GM12892 (cell line): Measurements from ENCODE around the gene CYB5R3.
"Not testable (repeated sequence)": the region's sequence is repeated elsewhere in the genome, so short reads cannot be mapped to it uniquely, and the experiment has no call there.

ENCODE experiments used
- DNase-seq: peaks from one replicate; pipeline ENCODE4 v3.0.0; 2011; ENCODE audit not compliant: insufficient read length
- FAIRE-seq: peaks from 2 replicates; lab custom pipeline; 2011; peaks lifted over from hg19 to GRCh38; lab: Jason Lieb, UNC
- POLR2A ChIP-seq: IDR thresholded peaks from 2 replicates; pipeline ENCODE4 v1.6.1; 2011; ENCODE audit warnings: low read depth, low read length, control low read depth
- POLR2AphosphoS5 ChIP-seq: IDR thresholded peaks from 2 replicates; pipeline ENCODE4 v1.6.1; 2011; ENCODE audit warnings: low read depth, low read length, control low read depth
- TAF1 ChIP-seq: IDR thresholded peaks from 2 replicates; pipeline ENCODE4 v1.6.1; 2011; ENCODE audit warnings: low read depth, mild to moderate bottlenecking, control low read depth, low read length, borderline replicate concordance

CYB5R3 gene

DNA sequence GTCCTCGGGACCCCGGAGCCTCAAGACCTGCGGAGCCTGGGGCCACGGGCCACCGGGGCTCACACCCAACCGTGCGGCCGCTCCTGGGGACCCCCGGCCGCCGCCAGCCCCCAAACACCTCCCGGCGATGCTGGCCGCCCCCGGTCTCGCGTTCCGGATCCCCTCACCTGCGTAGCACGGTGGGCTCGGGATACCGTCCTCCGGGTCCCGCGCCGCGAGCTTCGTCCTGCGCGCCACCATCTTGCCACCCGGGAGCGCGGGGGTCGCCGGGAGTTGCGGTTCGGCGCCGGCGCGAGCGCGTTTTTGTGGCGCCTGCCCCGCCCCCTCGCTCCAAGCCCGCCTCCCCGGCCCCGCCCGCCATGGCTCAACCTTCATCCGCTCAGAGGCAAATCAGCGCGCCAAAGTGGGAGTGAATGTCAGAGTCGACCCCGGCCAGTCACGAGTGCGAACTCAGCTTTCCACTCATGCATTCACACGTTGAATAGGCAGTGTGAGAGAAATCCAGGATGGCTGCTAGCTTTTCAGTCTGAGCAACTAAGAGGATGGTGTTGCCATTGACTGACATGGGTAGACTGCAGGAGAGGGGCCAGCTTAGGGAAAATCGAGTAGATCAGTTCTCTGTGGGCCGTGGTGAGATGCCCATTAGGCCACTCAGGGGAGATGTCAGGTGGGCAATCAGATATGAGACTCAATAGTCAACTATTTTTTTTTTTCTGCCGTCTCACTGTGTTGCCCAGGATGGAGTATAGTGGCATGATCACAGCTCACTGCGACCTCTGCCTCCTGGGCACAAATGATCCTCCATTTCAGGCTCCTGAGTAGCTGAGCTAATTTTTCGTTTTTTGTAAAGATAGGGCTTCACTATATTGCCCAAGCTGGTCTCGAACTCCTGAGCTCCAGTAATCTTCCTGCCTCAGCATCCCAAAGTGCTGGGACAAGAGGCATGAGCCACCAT, 67.2 kb downstream of the CYB5R3 start:
- FAIRE-seq = peak; percentile 94
- TF ChIP-seq TAF1 (peak; percentile 53; the same call in 1 of the 2 replicates), POLR2A (peak; percentile 85), POLR2AphosphoS5 (peak; percentile 83)
- peak; percentile 77 for DNase-seq

DNA sequence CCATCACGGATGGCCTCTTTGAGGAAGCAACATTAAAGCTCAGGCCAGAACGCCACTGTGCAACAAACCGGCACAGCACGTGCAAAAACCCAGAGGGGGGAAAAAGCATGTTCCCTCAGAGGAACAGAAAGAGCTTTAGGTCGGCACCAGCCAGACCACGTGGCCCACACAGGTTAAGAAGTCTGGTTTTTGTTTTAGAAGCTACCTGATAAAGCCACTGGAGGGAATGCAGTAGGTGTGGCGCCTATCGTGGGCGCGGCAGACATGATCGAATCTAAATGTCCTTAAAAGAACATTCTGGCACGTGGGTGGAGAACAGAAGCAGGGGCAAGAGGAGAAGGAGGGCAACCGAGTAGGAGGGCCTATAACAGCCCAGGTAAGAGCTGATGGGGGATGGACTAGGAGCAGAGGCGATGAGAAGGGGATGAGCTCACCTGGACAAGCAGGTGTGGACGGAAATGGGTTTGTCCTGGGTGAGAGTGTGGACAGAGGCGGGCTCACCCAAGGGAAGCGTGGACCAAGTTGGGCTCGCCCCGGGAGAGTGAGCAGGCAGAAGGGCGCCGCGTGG, 67.9 kb downstream of the CYB5R3 start:
- DNase-seq = not testable (repeated sequence)
- TF ChIP-seq POLR2A = peak; percentile 9; the same call in 1 of the 2 replicates
- FAIRE-seq = peak; percentile 100

DNA sequence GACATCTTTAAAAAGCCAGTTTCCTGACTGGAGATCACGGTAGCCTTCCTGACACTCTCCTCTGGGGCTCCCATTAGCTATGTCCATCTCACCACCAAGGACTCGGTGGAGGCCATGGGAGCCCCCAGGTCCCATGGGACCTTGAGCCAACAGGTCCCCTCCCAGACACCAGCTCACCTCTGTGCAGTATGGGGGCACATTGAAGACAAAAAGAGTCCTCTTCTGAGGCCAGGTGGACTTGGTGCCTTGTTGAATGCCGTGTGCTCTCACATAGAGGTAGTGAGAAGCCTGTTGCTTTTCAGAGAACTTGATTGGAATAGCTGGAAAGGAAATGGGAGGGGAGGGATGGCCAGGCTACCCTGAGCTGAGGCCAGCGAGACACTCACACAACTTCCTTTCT, 69.2 kb downstream of the CYB5R3 start:
- DNase-seq = not testable (repeated sequence)

DNA sequence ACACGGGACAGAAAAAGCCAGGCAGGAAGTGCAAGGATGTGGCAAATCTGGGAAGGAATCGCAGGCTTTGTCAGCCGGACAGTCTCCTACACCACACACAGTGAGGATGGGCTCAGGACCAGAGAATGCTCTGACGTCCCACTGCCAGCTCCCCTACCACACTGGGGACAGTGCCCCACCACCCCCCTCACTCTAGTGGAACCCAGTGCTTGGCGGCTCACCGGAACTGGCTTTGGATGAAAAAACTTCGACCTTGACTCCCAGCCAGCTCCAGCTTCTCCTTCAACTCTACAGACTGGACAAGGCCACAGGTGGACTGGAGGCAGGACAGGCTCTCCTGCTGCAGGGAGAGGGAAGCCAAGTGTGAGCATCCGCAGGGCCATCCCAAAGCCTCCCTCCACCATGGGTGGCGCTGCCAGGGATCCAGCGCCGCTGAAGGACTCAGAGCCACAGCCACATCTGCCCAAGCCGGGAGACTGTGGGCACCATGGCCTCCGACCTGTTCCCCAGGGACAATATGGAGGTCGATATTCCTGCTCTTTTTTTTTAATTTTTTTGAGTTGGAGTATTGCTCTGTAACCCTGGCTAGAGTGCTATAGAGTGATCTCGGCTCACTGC, 71.5 kb downstream of the CYB5R3 start:
- FAIRE-seq (no peak), DNase-seq (no peak)
- TF ChIP-seq POLR2AphosphoS5 (0 out of 2 replicates have a peak, but pooled peaks have one; percentile 9), POLR2A (0 out of 2 replicates have a peak, but pooled peaks have one; percentile 28), TAF1 (no peak)

More for the DNA sequence above, 69.2 kb downstream of the CYB5R3 start:
- not testable (repeated sequence) for FAIRE-seq

DNA sequence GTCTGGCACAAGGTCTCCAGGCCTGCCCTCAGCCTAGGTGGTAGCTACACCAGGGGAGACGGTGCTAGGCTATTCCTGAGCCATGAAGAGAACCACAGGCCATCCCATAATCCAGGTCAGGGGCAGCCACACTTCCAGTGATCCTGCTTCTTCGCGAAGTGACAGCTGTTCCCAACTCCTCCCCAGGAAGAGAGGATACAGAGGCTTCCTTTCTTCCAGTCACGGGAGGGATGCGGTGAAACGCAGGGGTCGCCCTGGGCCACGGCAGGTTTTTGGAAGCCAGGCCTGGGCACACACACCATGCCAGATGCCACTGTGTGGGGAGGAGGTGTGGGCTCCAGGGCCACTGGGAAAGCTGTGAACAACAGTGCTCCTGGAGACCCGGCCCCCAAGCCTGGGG, 72.1 kb downstream of the CYB5R3 start:
- DNase-seq, FAIRE-seq: not testable (repeated sequence)

DNA sequence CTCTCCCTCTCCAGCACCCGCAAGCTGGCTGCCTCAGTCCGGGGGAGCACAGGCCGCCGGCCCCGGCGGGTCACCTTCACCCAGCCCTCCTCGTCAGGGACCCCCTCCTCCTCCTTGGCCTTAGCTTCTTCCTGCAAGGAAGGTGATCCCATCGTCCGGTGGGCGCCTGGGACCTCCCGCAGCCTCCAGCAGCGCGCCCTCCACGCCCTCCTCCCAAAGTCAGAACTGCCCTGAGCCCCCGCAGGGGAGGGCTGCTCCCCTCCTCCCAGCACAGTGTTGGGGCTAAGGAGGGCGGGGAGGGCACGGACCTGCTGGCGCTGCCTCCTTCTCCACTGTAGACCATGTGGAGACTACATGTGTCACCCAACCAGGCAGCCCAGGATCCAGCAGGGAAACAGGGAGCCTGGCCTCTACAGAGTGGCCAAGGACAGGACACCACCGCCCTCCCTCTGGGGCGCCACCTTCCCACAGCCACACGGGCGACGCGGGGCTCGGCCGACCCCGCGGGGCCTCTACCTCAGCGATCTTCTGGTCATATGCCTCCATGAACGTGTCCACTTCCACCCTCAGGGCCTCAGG, 73.1 kb downstream of the CYB5R3 start:
- not testable (repeated sequence) for DNase-seq, FAIRE-seq

DNA sequence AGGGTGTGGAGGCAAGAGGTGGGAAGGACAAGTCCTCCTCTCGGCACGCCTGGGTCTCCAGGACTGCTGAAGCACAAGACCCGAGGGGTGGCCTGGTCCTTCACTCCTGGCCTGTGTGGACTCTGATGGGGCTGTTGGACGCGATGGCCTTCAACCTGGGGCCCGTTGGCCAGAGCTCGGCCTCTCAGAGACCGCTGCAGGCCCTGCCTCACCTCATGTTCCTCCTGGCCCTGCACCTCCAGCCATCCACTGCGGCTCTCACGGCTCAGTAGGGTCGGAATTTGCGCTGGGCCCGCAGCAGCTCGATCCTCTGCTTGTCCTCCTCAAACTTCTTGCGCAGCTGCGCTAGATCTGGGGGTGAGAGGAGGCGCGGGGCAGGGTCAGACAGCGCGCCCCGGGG, 74.7 kb downstream of the CYB5R3 start:
- not testable (repeated sequence) for FAIRE-seq, DNase-seq

DNA sequence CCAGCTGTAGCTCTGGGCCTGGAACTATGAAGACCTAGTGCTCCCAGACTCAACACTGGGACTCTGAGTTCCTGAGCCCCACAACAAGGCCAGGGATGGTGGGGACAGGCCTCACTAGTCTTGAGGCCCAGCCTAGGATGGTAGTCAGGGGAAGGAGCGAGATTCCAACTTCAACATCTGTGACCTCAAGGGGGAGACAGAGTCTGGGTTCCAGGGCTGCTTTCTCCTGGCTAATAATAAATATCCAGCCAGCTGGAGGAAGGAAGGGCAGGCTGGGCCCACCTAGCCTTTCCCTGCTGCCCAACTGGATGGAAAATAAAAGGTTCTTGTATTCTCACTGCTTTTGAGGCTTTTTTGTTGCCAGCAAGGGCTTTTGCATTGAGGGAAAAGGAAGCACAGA, 75.1 kb downstream of the CYB5R3 start:
- DNase-seq = not testable (repeated sequence)

DNA sequence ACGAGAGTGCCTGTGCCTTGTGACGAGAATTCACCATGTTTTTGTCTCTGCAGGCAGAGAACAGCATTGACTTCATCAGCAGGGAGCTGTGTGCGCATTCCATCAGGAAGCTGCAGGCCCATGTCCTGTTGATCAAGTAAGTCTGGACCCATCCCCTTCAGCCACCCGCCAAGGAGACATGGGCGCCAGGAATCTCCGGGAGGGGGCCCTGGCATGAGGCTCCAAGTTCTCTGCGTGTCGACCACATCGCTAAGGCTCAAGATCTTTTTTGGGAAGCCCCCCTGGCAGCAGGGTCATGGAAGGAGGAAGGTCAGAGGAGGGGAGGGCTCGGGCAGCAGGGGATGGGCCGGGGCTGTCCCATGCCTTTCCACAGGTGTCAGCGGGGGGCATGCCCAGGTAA, 78.1 kb downstream of the CYB5R3 start:
- DNase-seq, FAIRE-seq: not testable (repeated sequence)

More for the DNA sequence above, 75.1 kb downstream of the CYB5R3 start:
- not testable (repeated sequence) for FAIRE-seq

DNA sequence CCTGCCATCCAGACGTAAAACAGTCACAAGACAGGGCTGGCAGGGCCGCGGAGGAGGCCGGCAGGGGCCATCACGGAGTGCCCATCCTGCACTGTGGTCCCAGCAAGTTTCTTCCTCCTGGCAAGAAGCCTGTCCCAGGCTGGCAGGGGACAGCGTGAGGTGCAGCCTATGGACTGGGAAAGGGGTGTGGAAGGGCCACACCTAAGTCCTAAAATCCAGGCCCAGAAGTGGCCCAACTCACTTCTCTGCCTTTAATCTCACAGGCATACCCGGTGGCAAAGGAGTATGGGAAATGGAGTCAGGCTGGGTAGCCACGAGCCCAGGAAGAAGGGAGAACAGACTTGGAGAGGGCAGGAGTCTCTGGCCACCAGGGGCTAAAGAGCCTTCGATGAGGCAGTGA, 78.6 kb downstream of the CYB5R3 start:
- DNase-seq, FAIRE-seq: not testable (repeated sequence)

DNA sequence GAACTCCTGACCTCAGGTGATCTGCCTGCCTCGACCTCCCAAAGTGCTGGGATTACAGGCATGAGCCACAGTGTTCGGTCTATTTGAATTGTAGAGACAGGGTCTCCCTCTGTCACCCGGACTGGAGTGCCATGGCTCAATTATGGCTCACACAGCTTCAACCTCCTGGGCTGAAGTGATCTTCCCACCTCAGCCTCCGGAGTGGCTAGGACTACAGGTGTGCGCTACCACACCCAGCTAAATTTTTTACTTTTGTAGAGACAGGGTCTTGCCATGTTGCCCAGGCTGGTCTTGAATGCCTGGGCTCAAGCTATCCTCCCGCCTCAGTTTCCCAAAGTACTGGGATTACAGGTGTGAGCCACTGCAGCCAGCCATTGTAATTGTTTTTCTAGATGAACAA, 81.2 kb downstream of the CYB5R3 start:
- not testable (repeated sequence) for FAIRE-seq

More for the DNA sequence above, 78.6 kb downstream of the CYB5R3 start:
- peak; percentile 70 for TF ChIP-seq POLR2AphosphoS5

More for the DNA sequence above, 81.2 kb downstream of the CYB5R3 start:
- DNase-seq = not testable (repeated sequence)
